Caco-2 (cell line): ENCODE data around the gene LSM7. TPM values are rescaled to one million over a fixed set of nuclear protein-coding genes. Genes with fewer than 3 reads are reported as not detected.
A peak's percentile ranks its signal among the peaks of the same experiment; 100 is the strongest.

Experiments used
- Bru-seq: library from RNA; stranded (reverse); fragments of 400-500 nt; gene quantifications from one replicate; lab custom pipeline; 2021; lab: Mats Ljungman, UMichigan
- BruChase-seq, 2 experiments: library from RNA; stranded (reverse); fragments of 400-500 nt; gene quantifications; one replicate each; lab custom pipeline; 2021; lab: Mats Ljungman, UMichigan
- BruUV-seq: library from RNA; stranded (reverse); fragments of 400-500 nt; replicated peaks from 2 replicates; lab custom pipeline; 2021; lab: Mats Ljungman, UMichigan
- CTCF ChIA-PET: fragments of 300-600 bp; sonication (Branson Sonifier 250); formaldehyde crosslinking; loops from one replicate; lab custom pipeline; 2022; ENCODE audit warnings: antibody characterized with exemption; lab: Charles Lee
- POLR2A ChIA-PET: fragments of 300-600 bp; sonication (Branson Sonifier 250); formaldehyde crosslinking; loops from one replicate; lab custom pipeline; 2022; ENCODE audit warnings: antibody characterized with exemption; lab: Charles Lee
- DNase-seq, 2 experiments: peaks; one replicate each; pipeline versions ENCODE4 v3.0.0 to v3.0.0-alpha.2; 2020 to 2022
- H3K27me3 ChIP-seq: replicated peaks from 2 replicates; pipeline ENCODE4 v1.6.0; 2011; ENCODE audit warnings: low read length; ENCODE audit not compliant: control insufficient read depth, insufficient read depth
- H3K36me3 ChIP-seq: 2 replicates; pipeline ENCODE4 v1.5.1; 2011; ENCODE audit warnings: low read length; ENCODE audit not compliant: control insufficient read depth, insufficient read depth
- H3K4me1 ChIP-seq: fragments of 250-450 bp; sonication (Bioruptor Pico); 2 replicates; pipeline ENCODE4 v1.5.1; 2020; ENCODE audit warnings: mild to moderate bottlenecking
- H3K4me3 ChIP-seq: 2 replicates; pipeline ENCODE4 v1.5.1; 2011; ENCODE audit warnings: low read depth, mild to moderate bottlenecking, control low read depth, low read length
- H3K9me3 ChIP-seq: fragments of 250-450 bp; sonication (Bioruptor Pico); 2 replicates; pipeline ENCODE4 v1.5.1; 2020; ENCODE audit warnings: mild to moderate bottlenecking, moderate library complexity
- H3K27ac Mint-ChIP-seq: one replicate; pipeline ENCODE4 v1.8.0; 2022; ENCODE audit warnings: mixed read lengths; ENCODE audit not compliant: unreplicated experiment
- H3K27me3 Mint-ChIP-seq: one replicate; pipeline ENCODE4 v1.8.0; 2022; ENCODE audit warnings: mixed read lengths; ENCODE audit not compliant: insufficient read depth, unreplicated experiment
- H3K36me3 Mint-ChIP-seq: one replicate; pipeline ENCODE4 v1.8.0; 2022; ENCODE audit warnings: mild to moderate bottlenecking, mixed read lengths; ENCODE audit not compliant: insufficient read depth, unreplicated experiment
- H3K4me1 Mint-ChIP-seq: one replicate; pipeline ENCODE4 v1.8.0; 2022; ENCODE audit warnings: low read depth, mixed read lengths; ENCODE audit not compliant: unreplicated experiment
- H3K4me3 Mint-ChIP-seq: one replicate; pipeline ENCODE4 v1.8.0; 2022; ENCODE audit warnings: mild to moderate bottlenecking, moderate library complexity, mixed read lengths; ENCODE audit not compliant: unreplicated experiment
- H3K9me3 Mint-ChIP-seq: one replicate; pipeline ENCODE4 v1.8.0; 2022; ENCODE audit warnings: mixed read lengths; ENCODE audit not compliant: unreplicated experiment
- intact Hi-C: fragments of 100-400 bp; cut with micrococcal nuclease; formaldehyde crosslinking; loops from one replicate; pipeline ENCODE4 v1.10.0; 2022; ENCODE audit not compliant: unreplicated experiment
- long read RNA-seq: library from polyadenylated mRNA; stranded (forward); transcript quantifications from one replicate; pipeline ENCODE4 v2.0.0, GENCODE V29; 2022
- total RNA-seq: library from RNA; stranded (reverse); gene quantifications from 2 replicates; pipeline ENCODE4 v1.2.3, GENCODE V29; 2022
- TF ChIP-seq, protein P1 (sequence below), 2 experiments: fragments of 200-600 bp in 1 of 2; IDR thresholded peaks; 1 replicate in 1 of 2; 2 replicates in 1 of 2; pipeline versions ENCODE4 v1.5.1 to v1.8.0; 2011 to 2022; ENCODE audit warnings: antibody characterized with exemption in 1 of 2, control low read depth in 1 of 2, inconsistent platforms in 1 of 2, low read depth in 1 of 2, low read length in 1 of 2, mild to moderate bottlenecking in 1 of 2, moderate library complexity in 1 of 2; ENCODE audit not compliant: insufficient read depth in 1 of 2, severe bottlenecking in 1 of 2, unreplicated experiment in 1 of 2

LSM7 gene
- 141 and 152 TPM in 2 replicates for total RNA-seq
- percentile 86 among the genes with signal in this experiment for Bru-seq, nascent RNA
- percentile 87 among the genes with signal in this experiment for BruChase-seq, experiment 1, labeled RNA remaining after a 2-hour chase
- BruChase-seq, experiment 2, labeled RNA remaining after a 6-hour chase, result percentile 93 among the genes with signal in this experiment
- long read RNA-seq, transcript LSM7-201 (4 exons, 529 nt), result major isoform, 141 of 223 reads
- long read RNA-seq, transcript LSM7-203 (4 exons, 512 nt), result minor isoform, 34 of 223 reads
- long read RNA-seq, transcript LSM7-204 (3 exons, 575 nt), result minor isoform, 16 of 223 reads
- long read RNA-seq, partial matches to known transcripts, result 16 of 223 reads
- long read RNA-seq, other reads (novel, unspliced or antisense), result 13 of 223 reads

DNA sequence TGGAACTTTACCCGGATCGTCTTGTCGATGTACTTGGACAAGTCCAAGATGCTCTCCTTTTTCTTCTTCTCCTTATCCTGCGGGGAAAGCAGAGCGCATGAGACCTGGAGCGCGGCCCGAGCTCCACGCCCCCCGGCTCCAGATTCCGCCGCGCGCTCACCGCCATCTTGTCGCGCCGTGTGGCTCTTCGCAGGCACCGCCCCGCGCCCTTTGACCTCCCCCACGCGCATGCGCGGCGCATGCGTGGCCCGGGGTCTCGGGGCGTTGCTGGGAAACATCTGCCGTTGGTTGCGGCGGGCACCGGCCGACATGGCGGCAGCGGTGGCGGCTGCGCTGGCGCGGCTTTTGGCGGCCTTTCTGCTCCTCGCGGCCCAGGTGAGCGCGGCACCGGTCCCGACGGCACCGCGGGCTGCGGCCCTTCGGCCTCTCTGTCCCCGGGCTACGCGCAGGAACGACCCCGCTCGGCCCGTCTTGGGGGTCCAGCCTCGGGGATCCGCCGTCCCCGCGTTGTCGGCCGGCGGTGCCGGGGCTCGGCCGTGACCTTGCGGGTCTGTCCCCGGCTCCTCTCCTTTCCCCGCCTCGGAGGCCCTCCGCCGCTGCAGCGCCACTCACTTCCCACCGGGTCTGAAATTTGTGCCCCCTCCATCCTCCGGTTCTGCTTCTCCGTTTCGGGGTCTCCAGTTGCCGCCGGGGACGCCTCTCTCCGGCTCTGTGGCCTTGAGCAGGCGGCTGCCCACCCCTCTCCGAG, at the start of gene LSM7, which contains the start of gene SPPL2B:
Gene LSM7 (minus strand): TSS at position 186 of the 748 bp plus-strand sequence. CDS start 20 bp downstream, at position 166.
Gene SPPL2B (plus strand): TSS at position 284 of the 748 bp plus-strand sequence. CDS start 26 bp downstream, at position 310.
- no TSS peak for BruUV-seq
- H3K36me3 Mint-ChIP-seq, result peaks cover 53% of the 10 kb centered on the region
- no peaks in the 10 kb centered on the region for H3K27me3 ChIP-seq
- DNase-seq, result peak; percentile 87 to 91
- H3K4me1 Mint-ChIP-seq, result peaks cover 26% of the 10 kb centered on the region
- peak within 1 kb of the TSS; percentile 94 for H3K27ac Mint-ChIP-seq
- H3K4me3 ChIP-seq, result peak within 1 kb of the TSS; percentile 95
- TF ChIP-seq, protein P1, sequence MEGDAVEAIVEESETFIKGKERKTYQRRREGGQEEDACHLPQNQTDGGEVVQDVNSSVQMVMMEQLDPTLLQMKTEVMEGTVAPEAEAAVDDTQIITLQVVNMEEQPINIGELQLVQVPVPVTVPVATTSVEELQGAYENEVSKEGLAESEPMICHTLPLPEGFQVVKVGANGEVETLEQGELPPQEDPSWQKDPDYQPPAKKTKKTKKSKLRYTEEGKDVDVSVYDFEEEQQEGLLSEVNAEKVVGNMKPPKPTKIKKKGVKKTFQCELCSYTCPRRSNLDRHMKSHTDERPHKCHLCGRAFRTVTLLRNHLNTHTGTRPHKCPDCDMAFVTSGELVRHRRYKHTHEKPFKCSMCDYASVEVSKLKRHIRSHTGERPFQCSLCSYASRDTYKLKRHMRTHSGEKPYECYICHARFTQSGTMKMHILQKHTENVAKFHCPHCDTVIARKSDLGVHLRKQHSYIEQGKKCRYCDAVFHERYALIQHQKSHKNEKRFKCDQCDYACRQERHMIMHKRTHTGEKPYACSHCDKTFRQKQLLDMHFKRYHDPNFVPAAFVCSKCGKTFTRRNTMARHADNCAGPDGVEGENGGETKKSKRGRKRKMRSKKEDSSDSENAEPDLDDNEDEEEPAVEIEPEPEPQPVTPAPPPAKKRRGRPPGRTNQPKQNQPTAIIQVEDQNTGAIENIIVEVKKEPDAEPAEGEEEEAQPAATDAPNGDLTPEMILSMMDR (IDR thresholded peaks at IDR 0.05; ENCODE audit: insufficient read depth in 1 of 2, low read depth in 1 of 2, low read length in 1 of 2, severe bottlenecking in 1 of 2, unreplicated experiment in 1 of 2), result no peak
- intact Hi-C loops, result no loop called here
- ChIA-PET CTCF (no interaction called here), POLR2A (interaction anchor here (0.5 to 1.6 kb wide), 5 partner anchors 10 to 272 kb away, joined by 3 to 5 read pairs (median 4); partner anchors contain the start of genes GADD45B and PLEKHJ1)
- H3K9me3 Mint-ChIP-seq, result no peaks in the 10 kb centered on the region
- H3K4me1 ChIP-seq, result peaks cover 31% of the 10 kb centered on the region
- peaks cover 1% of the 10 kb centered on the region; the same call in 1 of the 2 replicates for H3K36me3 ChIP-seq
- H3K27me3 Mint-ChIP-seq, result no peaks in the 10 kb centered on the region
- H3K4me3 Mint-ChIP-seq, result peak within 1 kb of the TSS; percentile 87
- H3K9me3 ChIP-seq, result no peaks in the 10 kb centered on the region

DNA sequence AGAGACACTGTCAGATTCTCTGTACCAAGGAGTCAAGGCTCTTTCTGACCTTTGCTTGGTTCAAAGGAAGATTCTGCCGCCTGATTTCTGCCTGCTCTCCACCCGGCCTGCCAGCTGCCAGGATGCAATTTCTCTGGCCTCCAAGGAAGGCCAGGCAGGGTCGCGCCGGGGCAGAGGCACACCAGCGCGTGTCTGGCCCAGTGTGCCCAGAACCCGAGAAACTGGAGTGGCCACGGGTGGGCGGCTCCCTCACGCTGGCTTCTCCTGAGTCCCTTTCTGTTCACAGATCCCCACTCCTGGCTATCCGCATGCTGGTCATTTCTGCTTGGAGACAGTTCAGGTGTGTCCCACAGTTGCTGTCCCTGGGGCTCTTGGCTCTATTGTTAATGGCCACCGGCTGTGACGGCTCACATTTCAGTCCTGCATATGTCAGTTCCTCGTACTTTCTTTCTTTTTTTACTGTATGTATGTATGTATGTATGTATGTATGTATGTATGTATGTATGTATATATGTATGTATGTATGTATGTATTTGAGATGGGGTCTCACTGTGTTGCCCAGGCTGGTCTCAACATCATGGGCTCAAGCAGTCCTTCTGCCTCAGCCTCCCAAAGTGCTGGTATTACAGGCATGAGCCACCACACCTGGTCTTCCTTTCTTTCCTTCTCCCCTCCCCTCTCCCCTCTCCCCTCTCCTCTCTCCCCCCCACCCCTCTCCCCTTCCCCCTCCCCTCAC, 48.6 kb upstream of the LSM7 start:
- peaks cover 13% of the 10 kb centered on the region for H3K9me3 ChIP-seq
- CTCF ChIA-PET, result no interaction called here
- H3K36me3 Mint-ChIP-seq, result peaks cover 9% of the 10 kb centered on the region
- H3K27ac Mint-ChIP-seq, result no peak overlapping the region
- H3K27me3 ChIP-seq, result no peaks in the 10 kb centered on the region
- no peak overlapping the region for H3K4me3 Mint-ChIP-seq
- POLR2A ChIA-PET, result no interaction called here
- TF ChIP-seq, protein P1 (IDR thresholded peaks at IDR 0.05; ENCODE audit: insufficient read depth in 1 of 2, low read depth in 1 of 2, low read length in 1 of 2, severe bottlenecking in 1 of 2, unreplicated experiment in 1 of 2), result no peak
- no peak overlapping the region for H3K4me3 ChIP-seq
- H3K27me3 Mint-ChIP-seq, result no peaks in the 10 kb centered on the region
- no peaks in the 10 kb centered on the region for H3K36me3 ChIP-seq
- DNase-seq, result no peak
- peaks cover 19% of the 10 kb centered on the region for H3K9me3 Mint-ChIP-seq
- peaks cover 6% of the 10 kb centered on the region for H3K4me1 Mint-ChIP-seq
- intact Hi-C loops, result no loop called here
- H3K4me1 ChIP-seq, result no peaks in the 10 kb centered on the region
- BruUV-seq, result no TSS peak
